GM23338 (cell line): ENCODE results near the gene UBXN7. TPM values are rescaled to one million over a fixed set of nuclear protein-coding genes. Genes with fewer than 3 reads are reported as not detected.
"Not testable (repeated sequence)": the region's sequence is repeated elsewhere in the genome, so short reads cannot be mapped to it uniquely, and the experiment has no call there.

Experiments
- ATAC-seq: fragments of 200-7000 bp; cut with Tn5 transposase; 3 replicates; pipeline ENCODE4 v1.9.1; 2020
- DNase-seq: peaks from one replicate; pipeline ENCODE4 v3.0.0-alpha.2; 2015; ENCODE audit warnings: low spot score
- H2AFZ ChIP-seq: fragments of 200-600 bp; sonication (generic); 2 replicates; pipeline ENCODE4 v1.8.0; 2016; ENCODE audit warnings: antibody characterized with exemption, mild to moderate bottlenecking, moderate library complexity
- H3F3A ChIP-seq: fragments of 200-600 bp; sonication (generic); replicated peaks from 2 replicates; pipeline ENCODE4 v1.8.0; 2017; ENCODE audit warnings: antibody characterized with exemption, mixed run types, low read depth
- H3K27ac ChIP-seq: fragments of 200-600 bp; sonication (generic); 2 replicates; pipeline ENCODE4 v1.6.1; 2016; ENCODE audit warnings: low read depth
- H3K27me3 ChIP-seq: fragments of 200-600 bp; sonication (generic); 2 replicates; pipeline ENCODE4 v1.8.0; 2016; ENCODE audit warnings: mild to moderate bottlenecking, mixed run types, moderate library complexity; ENCODE audit not compliant: insufficient read depth
- H3K36me3 ChIP-seq: fragments of 200-600 bp; sonication (generic); 2 replicates; pipeline ENCODE4 v1.8.0; 2016; ENCODE audit warnings: mild to moderate bottlenecking; ENCODE audit not compliant: insufficient read depth
- H3K4me1 ChIP-seq: fragments of 200-600 bp; sonication (generic); 2 replicates; pipeline ENCODE4 v1.8.0; 2016; ENCODE audit warnings: mild to moderate bottlenecking, moderate library complexity; ENCODE audit not compliant: insufficient read depth
- H3K4me2 ChIP-seq: fragments of 200-600 bp; sonication (generic); 2 replicates; pipeline ENCODE4 v1.7.1; 2017; ENCODE audit warnings: mixed run types
- H3K4me3 ChIP-seq: fragments of 200-600 bp; sonication (generic); 2 replicates; pipeline ENCODE4 v1.6.1; 2016; ENCODE audit warnings: mixed run types
- H3K79me2 ChIP-seq: fragments of 200-600 bp; sonication (generic); replicated peaks from 2 replicates; pipeline ENCODE4 v1.8.0; 2017; ENCODE audit warnings: mild to moderate bottlenecking; ENCODE audit not compliant: insufficient read depth
- H3K9me2 ChIP-seq: fragments of 200-600 bp; sonication (generic); 2 replicates; pipeline ENCODE4 v1.8.0; 2017; ENCODE audit not compliant: insufficient read depth
- H4K20me1 ChIP-seq: fragments of 200-600 bp; sonication (generic); replicated peaks from 2 replicates; pipeline ENCODE4 v1.8.0; 2017; ENCODE audit warnings: mild to moderate bottlenecking; ENCODE audit not compliant: insufficient read depth
- H3K27ac Mint-ChIP-seq: 2 replicates; pipeline ENCODE4 v1.8.0; 2020; ENCODE audit warnings: inconsistent platforms, mild to moderate bottlenecking, moderate library complexity, mixed read lengths
- H3K27me3 Mint-ChIP-seq: 3 replicates; pipeline ENCODE4 v1.8.0; 2022; ENCODE audit warnings: low read depth, mild to moderate bottlenecking, moderate library complexity, mixed read lengths, inconsistent platforms; ENCODE audit not compliant: insufficient read depth, poor library complexity
- H3K36me3 Mint-ChIP-seq: 3 replicates; pipeline ENCODE4 v1.8.0; 2021; ENCODE audit warnings: low read depth, mild to moderate bottlenecking, inconsistent platforms, moderate library complexity, mixed read lengths
- H3K4me1 Mint-ChIP-seq: 3 replicates; pipeline ENCODE4 v1.8.0; 2020; ENCODE audit warnings: mild to moderate bottlenecking, inconsistent platforms, mixed read lengths
- H3K4me3 Mint-ChIP-seq: 3 replicates; pipeline ENCODE4 v1.8.0; 2021; ENCODE audit warnings: moderate library complexity, mild to moderate bottlenecking, inconsistent platforms, mixed read lengths
- H3K9me3 Mint-ChIP-seq: 3 replicates; pipeline ENCODE4 v1.8.0; 2020; ENCODE audit warnings: moderate library complexity, mild to moderate bottlenecking, inconsistent platforms, mixed read lengths
- CREB1 ChIP-seq: fragments of 250-450 bp; sonication (Bioruptor Pico); IDR thresholded peaks from 2 replicates; pipeline ENCODE4 v1.5.0; 2020; ENCODE audit warnings: low read depth, mild to moderate bottlenecking, moderate library complexity
- CTCF ChIP-seq, 2 experiments: fragments of 200-600 bp in 1 of 2; sonication (generic) in 1 of 2; conservative IDR thresholded peaks; 2 replicates each; pipeline versions ENCODE4 v1.5.1 to v1.6.1; 2016 to 2017; ENCODE audit warnings: antibody characterized with exemption in 2 of 2, low read depth in 2 of 2, mild to moderate bottlenecking in 2 of 2, moderate library complexity in 1 of 2
- EZH2 ChIP-seq: fragments of 200-600 bp; sonication (generic); IDR thresholded peaks from one replicate; pipeline ENCODE4 v1.8.0; 2017; ENCODE audit warnings: antibody characterized with exemption, mild to moderate bottlenecking, low read depth; ENCODE audit not compliant: unreplicated experiment
- POLR2AphosphoS5 ChIP-seq: IDR thresholded peaks from 2 replicates; pipeline ENCODE4 v1.6.1; 2016; ENCODE audit warnings: antibody characterized with exemption, low read depth
- STAT1 ChIP-seq: IDR thresholded peaks from one replicate; pipeline ENCODE4 v1.6.1; 2016; ENCODE audit warnings: antibody characterized with exemption; ENCODE audit not compliant: unreplicated experiment
- ZNF114 ChIP-seq: fragments of 250-450 bp; sonication (Bioruptor Pico); IDR thresholded peaks from 2 replicates; pipeline ENCODE4 v1.5.0; 2020; ENCODE audit warnings: mild to moderate bottlenecking, moderate library complexity
- polyA plus RNA-seq: library from polyadenylated mRNA; unstranded; fragments of >200 nt; fragmentation: Nextera tagmentation; extraction: Ambion mirVana; gene quantifications from 2 replicates; pipeline ENCODE4 v1.2.1, GENCODE V29; 2016
- total RNA-seq: library from RNA; depleted of rRNA; stranded (reverse); fragments of >200 nt; shearing (Covaris generic); gene quantifications from 2 replicates; pipeline ENCODE4 v1.2.3, GENCODE V29; 2014

Gene UBXN7
- total and polyA plus RNA-seq, 2 experiments from 2014 or later = 37.9 to 46.2 TPM

GRCh38 chr3:196317687-196318467, 114.3 kb downstream of the UBXN7 start, which contains the start of gene DYNLT2B:
Gene DYNLT2B (minus strand): TSS chr3:196318240. CDS start chr3:196318152, 88 bp downstream.
- ATAC-seq (peak; percentile 90), DNase-seq (peak; percentile 91)
- Histone ChIP-seq H3K4me3 (peak within 1 kb of the TSS; percentile 89), H3K36me3 (no peaks in the 10 kb centered on the region), H3K27me3 (no peaks in the 10 kb centered on the region), H3K4me2 (peak within 1 kb of the TSS; percentile 81), H3K27ac (peak within 1 kb of the TSS; percentile 66; the same call in 1 of the 2 replicates), H3K9me2 (no peaks in the 10 kb centered on the region), H4K20me1 (no peaks in the 10 kb centered on the region; the same call in 1 of the 2 replicates), H2AFZ (peak within 1 kb of the TSS; percentile 96; the same call in 1 of the 2 replicates), H3K79me2 (no peaks in the 10 kb centered on the region), H3F3A (no peaks in the 10 kb centered on the region), H3K4me1 (no peaks in the 10 kb centered on the region)
- no peak for TF ChIP-seq EZH2
- TF ChIP-seq CREB1 (CRISPR knock-in tag) = peak; percentile 72
- TF ChIP-seq ZNF114 (CRISPR knock-in tag) = no peak
- TF ChIP-seq POLR2AphosphoS5 = peak; percentile 88
- 0 out of 4 replicates have a peak, but pooled peaks of 1 of the 2 experiments have one; percentile 17 for TF ChIP-seq CTCF (conservative IDR thresholded peaks at IDR 0.05; ENCODE audit: low read depth in 2 of 2)
- TF ChIP-seq STAT1 = no peak
- Mint-ChIP-seq H3K9me3 (no peaks in the 10 kb centered on the region), H3K27me3 (peaks cover 16% of the 10 kb centered on the region), H3K27ac (peak within 1 kb of the TSS; percentile 94), H3K4me1 (peaks cover 5% of the 10 kb centered on the region; the same call in 1 of the 3 replicates), H3K36me3 (peaks cover 8% of the 10 kb centered on the region), H3K4me3 (peak within 1 kb of the TSS; percentile 92)

- peaks cover 14% of the 10 kb centered on the region for H3K27me3 Mint-ChIP-seq
Observed at GRCh38 chr3:196316799-196317686, 115.2 kb downstream of the UBXN7 start.

More at GRCh38 chr3:196316799-196317686, 115.2 kb downstream of the UBXN7 start:
- H3K9me2 ChIP-seq, H3K36me3 ChIP-seq, H3F3A ChIP-seq, DNase-seq, H3K4me1 ChIP-seq, H3K27ac ChIP-seq, H3K27me3 ChIP-seq, H4K20me1 ChIP-seq, H3K36me3 Mint-ChIP-seq, H3K9me3 Mint-ChIP-seq, H3K79me2 ChIP-seq, H3K27ac Mint-ChIP-seq, H3K4me1 Mint-ChIP-seq: not testable (repeated sequence)
- peak; percentile 47 for ATAC-seq
- peak overlapping the region; percentile 89 for H3K4me3 ChIP-seq
- peak overlapping the region; percentile 81 for H3K4me2 ChIP-seq
- H3K4me3 Mint-ChIP-seq = peak overlapping the region; percentile 92
- H2AFZ ChIP-seq = peak overlapping the region; percentile 96; the same call in 1 of the 2 replicates
